RPMI7951 (cell line): ENCODE measurements around the gene SHOX. TPM values are rescaled to one million over a fixed set of nuclear protein-coding genes. Genes with fewer than 3 reads are reported as not detected.
"Not testable (repeated sequence)": the region's sequence is repeated elsewhere in the genome, so short reads cannot be mapped to it uniquely, and the experiment has no call there.

ENCODE experiments used
- DNase-seq: peaks from one replicate; pipeline ENCODE4 v3.0.0-alpha.2; 2012; ENCODE audit warnings: low read depth
- total RNA-seq: library from RNA; depleted of rRNA; stranded (reverse); fragments of >200 nt; shearing (Covaris generic); gene quantifications from 2 replicates; pipeline ENCODE4 v1.2.3, GENCODE V29; 2014

The SHOX gene
- total RNA-seq, 1 experiment from 2014 or later: not detected

GRCh38 chrX:621705-622503 is 8.7 kb upstream of the SHOX start:
- no peak for DNase-seq

DNA sequence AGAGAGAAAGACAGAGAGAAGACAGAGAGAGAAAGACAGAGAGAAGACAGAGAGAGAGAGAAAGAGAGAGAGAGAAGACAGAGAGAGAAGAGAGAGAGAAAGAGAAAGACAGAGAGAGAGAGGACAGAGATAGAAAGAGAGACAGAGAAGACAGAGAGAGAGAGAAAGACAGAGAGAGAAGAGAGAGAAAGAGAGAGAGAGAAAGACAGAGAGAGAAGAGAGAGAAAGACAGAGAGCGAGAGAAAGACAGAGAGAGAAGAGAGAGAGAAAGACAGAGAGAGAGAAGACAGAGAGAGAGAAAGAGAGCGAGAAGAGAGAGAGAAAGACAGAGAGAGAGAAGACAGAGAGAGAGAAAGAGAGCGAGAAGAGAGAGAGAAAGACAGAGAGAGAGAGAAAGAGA is 7.8 kb upstream of the SHOX start:
- DNase-seq: not testable (repeated sequence)

DNA sequence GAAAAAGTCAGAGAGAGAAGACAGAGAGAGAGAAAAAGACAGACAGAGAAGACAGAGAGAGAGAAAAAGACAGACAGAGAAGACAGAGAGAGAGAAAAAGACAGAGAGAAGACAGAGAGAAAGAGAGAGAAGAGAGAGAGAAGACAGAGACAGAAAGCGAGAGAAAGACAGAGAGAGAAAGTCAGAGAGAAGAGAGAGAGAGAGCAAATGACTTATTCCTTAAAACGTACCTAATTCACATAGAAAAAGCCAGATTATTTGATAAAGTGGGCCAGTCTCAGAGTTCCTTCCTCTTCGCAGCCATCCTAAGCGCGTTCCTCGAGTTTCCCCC is 7.4 kb upstream of the SHOX start:
- no peak for DNase-seq

GRCh38 chrX:623599-624315 is 6.8 kb upstream of the SHOX start:
- DNase-seq: peak; percentile 14

- DNase-seq: no peak
These were observed 5.4 kb upstream of the SHOX start for GRCh38 chrX:625137-625691.

DNA sequence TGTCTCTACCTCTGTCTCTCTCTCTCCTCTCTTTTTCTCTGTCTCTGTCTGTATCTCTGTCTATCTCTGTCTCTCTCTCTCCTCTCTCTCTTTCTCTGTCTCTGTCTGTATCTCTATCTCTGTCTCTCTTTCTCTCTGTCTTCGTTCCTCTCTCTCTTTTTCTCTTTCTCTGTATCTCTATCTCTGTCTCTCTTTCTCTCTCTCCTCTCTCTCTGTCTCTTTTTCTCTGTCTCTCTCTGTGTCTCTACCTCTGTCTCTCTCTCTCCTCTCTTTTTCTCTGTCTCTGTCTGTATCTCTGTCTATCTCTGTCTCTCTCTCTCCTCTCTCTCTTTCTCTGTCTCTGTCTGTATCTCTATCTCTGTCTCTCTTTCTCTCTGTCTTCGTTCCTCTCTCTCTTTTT is 4.5 kb upstream of the SHOX start:
- DNase-seq: not testable (repeated sequence)

GRCh38 chrX:626745-627509 is 3.7 kb upstream of the SHOX start:
- peak; percentile 14 for DNase-seq

GRCh38 chrX:627510-627981 is 3.0 kb upstream of the SHOX start:
- no peak for DNase-seq

GRCh38 chrX:627995-628394 is 2.6 kb upstream of the SHOX start:
- DNase-seq: no peak

GRCh38 chrX:629230-630006 is 1.2 kb upstream of the SHOX start:
- no peak for DNase-seq

GRCh38 chrX:630007-630611 is 482 bp upstream of the SHOX start:
- no peak for DNase-seq

DNA sequence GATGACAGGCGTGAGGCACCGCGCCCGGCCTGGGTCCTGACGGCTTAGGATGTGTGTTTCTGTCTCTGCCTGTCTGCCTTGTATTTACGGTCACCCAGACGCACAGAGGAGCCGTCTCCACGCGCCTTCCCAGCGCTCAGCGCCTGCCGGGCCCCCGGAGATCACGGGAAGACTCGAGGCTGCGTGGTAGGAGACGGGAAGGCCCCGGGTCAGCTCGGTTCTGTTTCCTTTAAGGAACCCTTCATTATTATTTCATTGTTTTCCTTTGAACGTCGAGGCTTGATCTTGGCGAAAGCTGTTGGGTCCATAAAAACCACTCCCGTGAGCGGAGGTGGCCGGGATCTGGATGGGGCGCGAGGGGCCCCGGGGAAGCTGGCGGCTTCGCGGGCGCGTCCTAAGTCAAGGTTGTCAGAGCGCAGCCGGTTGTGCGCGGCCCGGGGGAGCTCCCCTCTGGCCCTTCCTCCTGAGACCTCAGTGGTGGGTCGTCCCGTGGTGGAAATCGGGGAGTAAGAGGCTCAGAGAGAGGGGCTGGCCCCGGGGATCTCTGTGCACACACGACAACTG is 1.3 kb downstream of the SHOX start:
- no peak for DNase-seq

GRCh38 chrX:632366-633042 is 1.9 kb downstream of the SHOX start:
- no peak for DNase-seq

- no peak for DNase-seq
These were observed 2.7 kb downstream of the SHOX start for GRCh38 chrX:633043-633984.

- no peak for DNase-seq
These were observed 3.7 kb downstream of the SHOX start for GRCh38 chrX:633985-634958.

GRCh38 chrX:635428-636090 is 5.0 kb downstream of the SHOX start:
- no peak for DNase-seq

DNA sequence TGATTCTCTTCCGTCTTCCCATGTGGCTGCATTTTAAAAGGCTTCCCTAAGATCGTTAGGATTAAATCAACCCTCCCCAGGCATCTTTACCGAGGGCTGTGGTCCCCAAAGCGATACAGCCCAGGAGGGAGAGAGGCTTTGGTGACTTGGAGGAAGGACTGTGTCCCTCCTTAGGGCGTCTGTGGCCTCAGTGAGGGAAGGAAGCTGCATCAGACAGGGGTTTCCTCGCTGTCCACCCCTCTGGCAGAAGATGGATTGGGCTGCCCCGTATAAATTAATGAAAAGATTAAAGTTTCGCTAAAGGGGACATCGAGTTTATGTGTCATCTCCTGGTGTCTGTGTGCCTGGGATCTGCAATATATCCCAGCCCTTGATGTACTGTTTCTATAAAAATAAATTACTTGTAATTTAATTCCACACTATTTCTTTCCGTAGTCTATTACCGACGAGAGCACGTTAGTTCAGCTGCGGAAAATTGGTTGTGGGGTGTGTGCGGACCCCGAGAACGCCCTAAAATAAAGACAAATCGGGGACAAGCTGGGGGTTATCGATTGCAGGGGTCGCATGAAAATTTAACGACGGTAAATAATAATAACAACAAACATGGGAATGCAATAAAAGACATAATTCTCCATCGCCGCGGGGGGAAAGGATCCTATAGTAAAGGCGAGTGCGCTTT is 6.5 kb downstream of the SHOX start:
- no peak for DNase-seq
